HUDEP-2 (cell line): ENCODE data around the gene SLC22A3.
"Not testable (repeated sequence)": the region's sequence is repeated elsewhere in the genome, so short reads cannot be mapped to it uniquely, and the experiment has no call there.

ENCODE experiments used
- DNase-seq, 76 experiments: peaks; one replicate each; lab custom pipeline; 2025; ENCODE audit not compliant: unreplicated experiment in 76 of 76; lab: John Stamatoyannopoulos, UW

SLC22A3 gene, protein sequence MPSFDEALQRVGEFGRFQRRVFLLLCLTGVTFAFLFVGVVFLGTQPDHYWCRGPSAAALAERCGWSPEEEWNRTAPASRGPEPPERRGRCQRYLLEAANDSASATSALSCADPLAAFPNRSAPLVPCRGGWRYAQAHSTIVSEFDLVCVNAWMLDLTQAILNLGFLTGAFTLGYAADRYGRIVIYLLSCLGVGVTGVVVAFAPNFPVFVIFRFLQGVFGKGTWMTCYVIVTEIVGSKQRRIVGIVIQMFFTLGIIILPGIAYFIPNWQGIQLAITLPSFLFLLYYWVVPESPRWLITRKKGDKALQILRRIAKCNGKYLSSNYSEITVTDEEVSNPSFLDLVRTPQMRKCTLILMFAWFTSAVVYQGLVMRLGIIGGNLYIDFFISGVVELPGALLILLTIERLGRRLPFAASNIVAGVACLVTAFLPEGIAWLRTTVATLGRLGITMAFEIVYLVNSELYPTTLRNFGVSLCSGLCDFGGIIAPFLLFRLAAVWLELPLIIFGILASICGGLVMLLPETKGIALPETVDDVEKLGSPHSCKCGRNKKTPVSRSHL

DNA sequence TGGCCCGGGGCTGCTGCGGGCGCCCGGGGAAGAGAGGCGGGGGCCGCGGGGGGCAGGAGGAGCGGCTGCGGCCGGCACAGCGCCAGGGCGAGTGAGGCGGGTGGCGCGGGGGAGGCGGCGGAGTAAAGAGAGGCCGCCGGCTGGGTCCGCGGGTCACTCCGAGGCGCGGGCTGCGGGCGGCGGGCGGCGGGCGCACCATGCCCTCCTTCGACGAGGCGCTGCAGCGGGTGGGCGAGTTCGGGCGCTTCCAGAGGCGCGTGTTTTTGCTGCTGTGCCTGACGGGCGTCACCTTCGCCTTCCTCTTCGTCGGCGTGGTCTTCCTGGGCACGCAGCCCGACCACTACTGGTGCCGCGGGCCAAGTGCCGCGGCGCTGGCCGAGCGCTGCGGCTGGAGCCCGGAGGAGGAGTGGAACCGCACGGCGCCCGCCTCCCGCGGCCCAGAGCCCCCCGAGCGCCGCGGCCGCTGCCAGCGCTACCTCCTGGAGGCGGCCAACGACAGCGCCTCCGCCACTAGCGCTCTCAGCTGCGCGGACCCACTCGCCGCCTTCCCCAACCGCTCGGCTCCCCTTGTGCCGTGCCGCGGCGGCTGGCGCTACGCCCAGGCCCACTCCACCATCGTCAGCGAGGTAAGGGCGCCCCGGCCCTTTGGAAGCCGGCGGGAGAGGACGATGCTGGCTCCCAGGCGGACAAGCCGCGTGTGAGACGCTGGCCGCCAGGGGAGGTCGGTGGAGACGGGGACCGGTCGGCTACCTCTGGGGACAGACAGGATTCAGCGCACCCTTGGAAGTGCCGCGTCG, at the start of gene SLC22A3:
SLC22A3 (plus strand) TSS at position 156 of the 797 bp plus-strand sequence; CDS start at position 198, 42 bp downstream.
- no peak for DNase-seq

DNA sequence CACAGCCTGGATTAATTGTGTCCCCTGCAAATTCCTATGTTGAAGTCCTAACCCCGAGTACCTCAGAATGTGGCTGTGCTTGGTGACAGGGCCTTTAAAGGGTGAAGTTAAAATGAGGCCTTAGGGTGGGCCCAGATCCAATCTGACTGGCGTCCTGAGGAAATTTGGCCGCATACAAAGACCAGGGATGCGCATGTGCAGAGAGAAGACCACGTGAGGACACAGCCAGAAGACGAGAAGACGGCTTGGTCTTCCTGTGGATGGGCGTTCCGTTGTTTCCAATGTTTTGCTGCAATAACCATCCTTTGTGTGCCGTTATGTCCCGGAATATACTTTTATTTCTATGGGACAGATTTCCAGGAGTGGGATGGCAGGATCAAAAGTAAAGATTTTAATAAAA, 48.6 kb upstream of the SLC22A3 start:
- DNase-seq = no peak

- DNase-seq = no peak
Measured at GRCh38 chr6:160300076-160300695, 48.0 kb upstream of the SLC22A3 start.

DNA sequence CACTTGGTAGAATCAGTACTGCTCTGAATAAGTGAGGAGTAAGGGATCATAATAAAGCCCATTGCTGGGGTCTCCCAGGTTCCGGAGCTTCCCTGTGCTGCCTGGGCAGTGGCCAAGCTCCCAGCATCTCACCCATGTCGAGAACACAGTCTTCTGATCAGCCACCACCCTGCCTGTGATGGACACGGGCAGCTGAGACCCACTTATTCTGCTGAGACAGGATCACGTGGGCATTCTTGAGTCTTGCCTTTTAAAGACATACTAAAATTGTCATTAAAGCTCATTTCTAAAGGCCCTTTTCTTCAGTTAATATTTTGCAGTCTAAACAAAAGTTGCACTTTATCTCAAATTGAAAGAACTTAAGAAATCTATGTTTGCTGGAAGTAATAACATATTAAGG, 46.8 kb upstream of the SLC22A3 start:
- DNase-seq = no peak

DNA sequence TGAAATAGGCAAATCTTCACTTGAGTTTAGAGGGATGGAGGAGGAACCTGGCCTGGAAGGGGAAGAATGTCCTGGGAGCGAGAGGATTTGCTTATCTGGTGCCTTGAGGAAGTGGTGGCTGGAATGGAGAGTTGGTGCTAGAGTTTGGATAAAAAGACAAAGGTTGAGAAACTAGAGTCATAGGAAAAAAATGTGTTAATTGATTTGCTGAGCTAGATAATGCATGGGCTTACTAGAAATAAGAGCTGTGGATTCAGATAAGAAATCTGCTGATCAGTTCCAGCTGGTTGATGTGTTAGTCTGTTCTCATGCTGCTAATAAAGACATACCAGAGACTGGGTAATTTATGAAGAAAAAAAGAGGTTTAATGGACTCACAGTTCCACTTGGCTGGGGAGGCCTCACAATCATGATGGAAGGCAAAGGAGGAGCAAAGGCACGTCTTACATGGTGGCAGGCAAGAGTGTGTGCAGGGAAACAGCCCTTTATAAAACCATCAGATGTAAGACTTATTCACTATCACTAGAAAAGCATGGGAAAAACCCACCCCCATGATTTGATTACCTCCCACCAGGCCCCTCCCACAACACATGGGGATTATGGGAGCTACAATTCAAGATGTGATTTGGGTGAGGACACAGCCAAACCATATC, 45.6 kb upstream of the SLC22A3 start:
- not testable (repeated sequence) for DNase-seq

DNA sequence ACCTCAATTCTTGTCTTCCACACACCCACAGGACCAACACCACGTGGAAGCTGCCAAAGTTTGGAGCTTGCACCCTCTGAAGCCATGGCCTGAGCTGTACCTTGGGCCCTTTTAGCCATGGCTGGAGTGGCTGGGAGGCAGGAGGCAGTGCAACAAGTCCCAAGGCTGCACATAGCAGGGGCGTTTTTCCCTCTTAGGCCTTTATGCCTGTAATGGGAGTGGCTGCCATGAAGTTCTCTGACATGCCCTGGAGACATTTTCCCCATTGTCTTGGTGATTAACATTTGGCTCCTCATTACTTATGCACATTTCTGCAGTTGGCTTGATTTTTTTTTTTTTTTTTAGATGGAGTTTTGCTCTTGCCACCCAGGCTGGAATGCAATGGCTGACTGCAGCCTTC, 44.4 kb upstream of the SLC22A3 start:
- no peak for DNase-seq

DNA sequence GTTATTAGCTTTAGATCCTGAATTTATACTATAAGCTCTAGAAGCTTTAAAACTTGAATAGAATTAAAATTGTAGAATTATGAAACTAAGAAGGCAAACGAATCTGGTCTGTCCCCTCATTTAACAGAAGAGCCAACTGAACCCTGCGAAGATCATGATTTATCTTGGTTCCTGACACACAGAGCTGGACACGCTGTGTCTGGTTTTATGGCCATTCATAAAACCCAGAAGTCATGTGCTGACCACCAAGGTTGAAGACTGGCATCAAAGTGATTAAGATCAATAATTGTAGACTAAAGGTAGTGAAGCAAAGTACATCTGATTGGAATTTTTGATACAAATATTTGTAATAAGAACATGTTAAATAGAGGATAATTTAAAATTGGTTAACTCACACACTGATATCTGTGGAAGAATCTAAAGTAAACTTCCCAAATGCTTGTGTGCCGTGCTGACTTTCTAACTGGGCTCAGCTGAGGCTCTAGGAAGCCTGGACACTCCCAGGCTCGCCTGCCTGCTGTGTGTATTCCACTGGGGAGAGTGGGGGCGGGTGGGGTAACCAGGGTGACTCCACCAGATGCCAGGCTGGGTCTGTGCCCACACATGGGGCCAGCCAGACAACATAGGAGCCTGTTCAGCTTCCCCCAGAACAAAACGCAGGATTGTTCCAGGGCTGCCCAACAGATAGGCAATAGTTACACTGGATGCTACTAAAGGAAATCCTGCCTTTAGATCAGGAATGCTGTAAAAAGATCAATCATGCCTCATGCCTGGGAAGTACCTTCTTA, 42.1 kb upstream of the SLC22A3 start:
- no peak for DNase-seq

DNA sequence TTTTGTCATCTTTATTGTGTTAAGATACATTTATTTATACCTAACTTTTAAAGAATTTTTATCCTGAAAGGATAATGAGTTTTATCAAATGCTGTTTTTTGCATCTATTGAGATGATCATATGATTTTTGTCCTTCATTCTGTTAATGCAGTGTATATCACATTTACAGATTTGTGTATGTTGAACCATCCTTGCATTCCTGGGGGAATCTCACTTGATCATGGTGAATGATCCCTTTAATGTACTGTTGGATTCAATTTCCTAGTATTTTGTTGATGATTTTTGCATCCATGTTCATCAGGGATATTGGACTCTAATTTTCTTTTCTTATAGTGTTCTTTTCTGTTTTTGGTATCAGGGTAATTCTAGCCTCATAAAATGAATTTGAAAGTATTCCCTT, 38.5 kb upstream of the SLC22A3 start:
- DNase-seq = no peak

- no peak for DNase-seq
Measured at GRCh38 chr6:160312900-160313299, 35.3 kb upstream of the SLC22A3 start.

DNA sequence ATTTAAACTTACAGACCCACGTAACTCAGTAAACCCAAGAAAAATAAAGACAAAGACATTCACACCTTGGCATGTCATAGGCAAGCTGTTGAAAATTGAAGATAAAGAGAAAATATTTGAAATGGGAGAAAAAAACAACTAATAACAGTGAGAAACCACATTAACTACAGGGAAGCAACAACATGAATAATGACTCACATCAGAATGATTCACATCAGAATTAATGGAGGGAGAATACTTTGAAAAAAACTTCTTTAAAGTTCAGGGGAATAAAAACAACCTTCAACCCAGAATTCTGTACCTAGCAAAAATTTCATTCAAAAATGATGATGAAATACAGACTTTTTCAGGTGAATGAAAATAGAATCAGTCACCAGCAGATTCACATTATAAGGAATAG, 32.9 kb upstream of the SLC22A3 start:
- no peak for DNase-seq

DNA sequence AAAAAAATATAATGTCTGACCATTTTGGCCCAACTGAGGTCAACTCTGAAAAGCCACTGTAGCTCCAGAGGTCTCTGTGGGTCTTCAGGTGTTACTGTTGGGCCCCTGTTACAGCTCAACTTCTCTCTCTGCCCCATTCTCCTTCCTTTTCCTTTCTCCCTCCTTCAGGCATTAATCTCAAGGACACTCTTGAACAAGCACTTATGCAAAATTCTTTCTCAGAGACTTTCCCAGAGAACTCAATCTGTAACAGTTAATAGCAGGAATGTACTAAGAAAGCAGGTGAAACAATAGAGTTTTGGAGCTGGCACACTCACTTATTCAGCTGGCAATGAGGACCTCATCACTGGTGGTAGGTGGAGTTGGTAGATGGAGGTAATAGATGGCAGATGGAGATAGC, 31.9 kb upstream of the SLC22A3 start:
- DNase-seq = no peak

DNA sequence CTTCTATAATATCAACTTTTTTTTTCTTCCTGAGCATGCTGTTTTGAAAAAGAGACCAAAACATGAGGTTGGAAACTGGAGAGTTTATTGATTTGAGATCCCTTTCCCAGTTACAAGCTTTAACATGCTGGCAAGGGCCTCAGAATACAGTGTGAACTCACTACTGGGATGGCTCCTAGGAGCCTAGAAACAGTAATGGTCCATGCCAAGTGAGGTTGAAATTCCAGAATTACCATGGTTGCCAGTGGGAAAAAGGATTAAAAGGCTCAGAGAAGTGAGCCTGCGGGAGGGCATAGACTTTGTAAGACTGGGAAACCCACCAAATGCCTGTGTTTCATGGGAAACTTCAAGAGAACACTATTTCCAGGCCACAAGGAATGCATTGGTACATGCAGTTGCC, 28.9 kb upstream of the SLC22A3 start:
- DNase-seq = no peak

DNA sequence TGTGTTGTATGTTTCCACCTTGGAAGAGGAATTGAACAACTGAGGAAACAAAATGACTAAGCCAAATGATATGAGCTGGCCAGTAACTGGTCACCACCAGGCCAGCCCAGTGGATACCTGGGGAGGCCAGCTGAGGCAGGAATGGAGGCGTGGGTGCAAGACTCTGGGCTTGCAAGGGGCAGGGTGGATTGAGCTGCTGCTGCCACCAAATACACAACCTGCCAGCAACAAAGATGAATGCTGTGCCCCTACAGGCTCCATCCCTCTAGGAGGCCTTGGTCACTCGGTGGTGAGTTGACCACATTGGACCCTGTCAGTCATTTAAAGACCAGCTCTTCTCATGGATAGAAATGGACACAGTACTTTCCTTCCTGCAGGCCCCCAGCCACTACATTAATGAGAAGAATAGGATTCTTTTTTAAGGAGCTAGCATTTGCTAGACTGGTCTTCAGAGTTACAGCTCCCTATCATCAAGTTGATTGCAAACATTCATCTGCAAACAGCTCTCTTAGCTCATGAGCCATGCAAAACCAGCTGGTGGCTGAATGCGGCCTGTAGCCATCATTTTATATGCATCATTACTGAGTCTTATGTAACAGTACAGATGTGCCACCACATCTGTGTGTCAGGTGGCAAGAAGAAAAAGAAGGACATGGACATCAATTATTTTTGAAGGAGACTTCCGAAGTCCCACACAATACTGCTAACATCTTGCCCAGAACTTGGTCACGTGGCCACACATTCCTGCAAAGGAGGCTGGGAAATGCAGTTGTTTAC, 26.3 kb upstream of the SLC22A3 start:
- DNase-seq = no peak

DNA sequence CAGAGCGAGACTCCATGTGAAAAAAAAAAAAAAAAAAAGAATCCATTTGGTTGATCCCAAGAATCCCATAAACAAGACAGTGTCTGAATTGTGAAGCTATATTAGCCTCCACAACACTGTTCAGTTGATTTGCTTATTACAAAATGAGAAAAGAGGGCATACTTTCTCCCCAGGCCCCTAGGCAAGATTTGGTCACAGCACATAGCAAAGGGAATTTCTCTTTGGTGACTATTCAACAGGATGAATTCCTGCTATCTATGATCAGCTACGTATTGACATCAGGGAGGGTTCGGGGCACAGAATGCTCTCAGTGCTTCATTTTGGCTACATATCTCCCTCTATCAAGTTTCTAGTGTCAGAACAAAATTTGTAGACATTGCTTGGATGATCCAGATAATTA, 20.2 kb upstream of the SLC22A3 start:
- no peak for DNase-seq

- no peak for DNase-seq
Measured at GRCh38 chr6:160328447-160328846, 19.7 kb upstream of the SLC22A3 start.

- no peak for DNase-seq
Measured at GRCh38 chr6:160329188-160329587, 19.0 kb upstream of the SLC22A3 start.

GRCh38 chr6:160330619-160331018, 17.6 kb upstream of the SLC22A3 start:
- DNase-seq = no peak

DNA sequence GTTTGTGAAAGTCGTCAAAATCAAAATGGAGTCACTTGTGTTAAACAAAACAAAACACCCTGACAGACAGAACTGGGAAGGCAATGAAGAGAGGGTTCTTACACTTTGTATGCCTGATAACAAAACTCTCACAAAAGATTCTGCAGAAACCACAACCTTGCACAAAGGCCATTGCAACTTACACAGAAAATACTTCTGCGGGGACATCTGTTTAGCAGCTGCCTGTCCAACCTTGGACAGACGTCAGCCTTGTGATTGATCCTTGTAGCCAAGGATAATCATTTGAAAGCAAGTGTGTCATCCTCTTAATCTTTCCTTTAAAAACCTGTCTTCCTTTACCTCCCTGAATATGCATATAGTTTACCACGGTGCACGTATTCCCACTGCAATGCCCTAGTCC, 17.0 kb upstream of the SLC22A3 start:
- no peak for DNase-seq

- DNase-seq = no peak
Measured at GRCh38 chr6:160331753-160332152, 16.4 kb upstream of the SLC22A3 start.
